ENCODE data around the gene RBMS3.

The RBMS3 gene

GRCh38 chr3:29537889-29538609 lies 257.2 kb downstream of the RBMS3 start:
- DNase-seq, result no peak

- no peak for DNase-seq
Observed at GRCh38 chr3:29538610-29538958, 257.7 kb downstream of the RBMS3 start.

DNA sequence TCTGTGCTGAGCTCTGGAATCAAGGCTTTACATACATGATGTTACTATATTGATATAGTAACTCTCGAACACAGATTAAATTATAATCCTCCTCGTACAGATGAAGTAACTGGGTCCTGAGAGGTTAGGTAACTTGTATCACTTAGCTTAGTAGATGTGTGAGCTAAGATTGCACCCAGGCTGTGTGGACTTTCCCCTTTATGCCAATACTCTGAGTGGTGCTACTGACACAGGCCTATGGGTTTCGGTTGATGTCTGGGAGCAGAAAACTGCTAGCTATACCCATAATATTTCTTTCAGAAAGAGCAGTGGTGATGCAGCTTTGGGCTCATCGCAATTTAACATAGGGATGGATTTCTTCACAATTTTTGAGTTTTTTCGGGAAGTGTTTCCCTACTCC lies 259.7 kb downstream of the RBMS3 start:
- no peak for DNase-seq

- DNase-seq, result no peak
Observed at GRCh38 chr3:29544701-29545363, 264.0 kb downstream of the RBMS3 start.

DNA sequence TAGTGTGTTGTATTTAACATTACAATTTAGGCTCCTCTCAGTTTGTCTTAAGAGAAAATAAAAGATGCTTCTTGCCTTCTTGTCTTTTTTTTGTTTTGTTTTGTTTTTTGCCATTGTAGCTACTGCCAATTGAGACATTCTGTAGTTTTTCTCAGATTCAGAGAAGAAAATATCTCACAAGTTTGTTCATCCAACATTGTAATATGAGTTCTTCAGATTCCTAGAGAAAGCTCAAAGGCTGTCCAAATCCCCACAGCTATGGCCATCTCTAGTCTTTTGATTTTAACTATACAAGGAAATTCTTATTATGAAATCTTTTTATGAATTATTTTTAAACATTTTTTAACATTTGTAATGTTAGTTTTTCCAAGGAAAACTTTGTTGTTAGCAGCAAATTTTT lies 264.7 kb downstream of the RBMS3 start:
- no peak for DNase-seq

DNA sequence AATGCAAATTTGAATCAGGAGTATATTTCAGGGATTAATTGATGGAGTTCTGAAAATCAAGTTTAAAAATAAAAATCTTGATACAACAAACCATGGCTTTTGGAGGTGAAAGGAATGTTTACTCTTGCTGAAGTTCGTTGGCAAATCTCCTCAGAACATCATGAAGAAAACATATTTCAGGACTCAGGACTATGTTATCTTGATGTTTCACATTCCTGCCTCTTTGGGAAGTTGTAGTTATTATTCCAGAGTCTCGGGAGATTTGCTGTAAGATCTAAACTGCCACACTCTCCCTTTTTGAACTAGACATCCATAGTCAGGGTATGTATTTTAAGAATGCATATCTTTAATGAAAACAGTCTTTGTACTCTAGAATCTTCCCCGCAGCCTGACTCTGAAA lies 271.2 kb downstream of the RBMS3 start:
- DNase-seq, result no peak

DNA sequence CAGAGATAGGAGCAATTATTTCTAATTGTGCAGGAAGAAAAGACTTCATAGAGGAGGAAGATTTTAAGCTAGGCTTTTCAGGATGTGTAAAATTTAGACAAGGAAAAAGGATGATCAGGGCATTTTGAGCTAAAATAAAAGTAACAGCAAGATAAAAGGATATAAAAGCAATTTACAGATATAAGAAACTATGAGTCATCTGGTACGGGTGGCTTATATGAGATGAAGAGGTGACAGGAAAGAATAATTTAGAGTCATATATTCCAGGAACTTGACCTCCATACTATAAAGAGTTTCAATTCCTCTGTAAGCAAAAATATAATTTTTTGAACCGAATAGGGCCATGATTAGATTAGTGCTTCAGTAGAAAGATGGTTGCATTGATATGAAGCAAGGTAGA lies 273.7 kb downstream of the RBMS3 start:
- DNase-seq, result no peak

GRCh38 chr3:29555590-29555989 lies 274.7 kb downstream of the RBMS3 start:
- no peak for DNase-seq

DNA sequence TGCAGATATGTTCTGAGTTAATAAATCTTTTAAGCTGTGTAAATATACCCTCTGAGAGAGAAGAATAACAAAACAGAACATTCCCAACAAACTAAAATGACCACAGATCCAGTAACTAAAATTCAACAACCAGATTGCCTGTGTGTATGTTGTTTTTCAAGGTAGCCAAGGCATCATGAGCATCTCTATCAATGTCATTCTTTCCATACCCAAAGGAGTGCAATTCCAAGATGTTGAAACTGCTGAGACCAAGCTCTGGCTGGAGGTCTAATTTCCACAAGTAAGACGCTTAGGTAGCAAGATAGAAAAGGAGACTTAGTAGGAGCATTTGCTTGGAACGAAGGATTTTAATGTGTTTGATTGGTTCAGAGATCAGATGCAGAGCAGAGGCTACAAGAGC lies 276.3 kb downstream of the RBMS3 start:
- DNase-seq, result no peak

DNA sequence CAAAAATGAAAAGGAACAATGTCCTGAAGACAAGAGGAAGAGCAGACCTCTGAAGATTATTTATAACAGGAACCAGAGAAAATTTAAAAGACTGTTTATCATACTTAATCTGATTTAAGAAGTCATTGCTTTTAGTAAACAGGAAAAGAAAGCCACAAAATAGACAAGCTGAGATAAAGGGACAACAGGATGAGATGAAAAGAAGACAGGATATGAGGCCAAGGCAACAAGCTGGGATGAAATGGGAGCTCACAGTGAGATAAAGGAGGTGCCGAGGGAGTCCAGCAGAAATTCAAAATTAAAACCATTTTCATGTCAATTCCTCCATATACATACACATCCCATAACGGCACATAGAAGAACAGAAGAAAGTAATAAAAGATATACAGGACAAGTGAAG lies 277.0 kb downstream of the RBMS3 start:
- no peak for DNase-seq

- no peak for DNase-seq
Observed at GRCh38 chr3:29559741-29560465, 279.0 kb downstream of the RBMS3 start.

DNA sequence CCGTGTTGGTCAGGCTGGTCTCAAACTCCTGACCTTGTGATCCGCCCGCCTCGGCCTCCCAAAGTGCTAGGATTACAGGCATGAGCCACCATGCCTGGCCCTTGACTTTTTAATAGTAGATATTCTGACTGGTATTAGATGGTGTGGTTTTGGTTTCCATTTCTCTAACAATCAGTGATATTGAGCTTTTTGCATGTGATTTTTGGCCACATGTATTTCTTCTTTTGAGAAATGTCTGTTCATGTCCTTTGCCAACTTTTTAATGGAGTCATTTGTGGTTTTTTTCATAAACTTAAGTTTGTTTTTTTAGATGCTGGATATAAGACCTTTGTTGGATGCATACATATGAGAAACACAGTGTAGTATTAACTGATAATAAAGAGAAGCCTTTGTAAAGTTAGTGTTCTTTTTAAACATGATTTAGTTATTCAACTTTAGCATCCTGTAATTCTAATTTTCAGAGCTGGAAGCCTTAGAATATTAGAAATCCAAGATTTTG lies 280.8 kb downstream of the RBMS3 start:
- no peak for DNase-seq

- DNase-seq, result no peak
Observed at GRCh38 chr3:29565236-29565635, 284.4 kb downstream of the RBMS3 start.

DNA sequence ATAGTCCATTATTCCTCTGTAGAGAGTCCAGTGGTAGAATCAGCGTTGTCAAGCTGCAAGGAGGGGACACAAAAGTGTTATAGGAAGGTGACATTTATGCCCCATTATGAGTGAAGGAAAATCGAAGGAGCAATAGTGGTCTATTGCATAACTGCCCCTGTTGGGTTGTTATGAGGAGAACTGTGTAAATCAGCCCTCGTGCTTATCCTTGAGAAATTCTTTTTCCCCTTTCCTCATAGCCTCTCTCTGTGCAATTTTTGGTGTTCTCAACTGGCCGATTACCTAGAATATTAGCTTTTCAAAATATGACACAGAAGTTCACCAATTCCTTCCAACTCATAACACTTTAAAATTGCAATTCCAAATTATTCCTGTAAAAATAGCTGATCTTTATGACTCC lies 286.6 kb downstream of the RBMS3 start:
- no peak for DNase-seq

DNA sequence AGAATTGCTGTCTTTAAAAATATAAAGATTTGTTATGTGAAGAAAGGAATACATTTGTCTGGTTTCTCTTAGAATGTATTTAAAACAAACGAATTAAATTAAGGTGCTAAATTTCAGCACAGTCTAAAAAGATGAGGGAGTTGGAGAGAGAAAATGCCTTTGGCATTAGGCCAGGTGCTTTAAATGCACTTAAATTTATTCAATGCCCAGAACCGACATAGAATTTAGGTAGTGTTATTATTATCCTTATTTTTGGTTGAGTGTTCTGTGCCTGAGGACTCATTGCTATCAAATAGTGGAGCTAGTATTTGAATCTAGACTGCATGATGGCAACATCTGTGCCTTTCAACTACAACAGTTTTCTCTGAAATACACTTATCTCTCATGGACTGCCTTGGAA lies 287.5 kb downstream of the RBMS3 start:
- no peak for DNase-seq

GRCh38 chr3:29576181-29576580 lies 295.3 kb downstream of the RBMS3 start:
- no peak for DNase-seq

DNA sequence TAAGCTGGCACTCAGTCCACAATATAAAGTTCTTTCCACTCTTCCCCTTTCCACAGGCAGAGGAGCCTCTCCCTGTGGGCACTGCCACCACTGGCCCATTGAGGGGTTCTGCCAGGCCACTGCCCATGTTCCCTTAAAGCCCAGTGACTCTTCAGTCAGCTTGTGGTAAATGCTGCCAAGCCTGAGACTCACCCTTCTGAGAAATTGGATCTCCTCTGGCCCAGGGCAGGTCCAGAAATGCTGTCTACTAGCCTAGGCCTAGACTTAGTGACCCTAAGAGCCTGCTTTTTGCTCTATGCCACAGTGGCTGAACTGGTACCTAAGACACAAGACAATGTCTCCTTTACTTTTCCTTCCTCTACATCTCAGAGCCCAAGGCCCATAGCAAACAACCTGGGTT lies 295.8 kb downstream of the RBMS3 start:
- no peak for DNase-seq

- DNase-seq, result no peak
Observed at GRCh38 chr3:29577250-29577649, 296.4 kb downstream of the RBMS3 start.

- DNase-seq, result no peak
Observed at GRCh38 chr3:29581311-29581710, 300.4 kb downstream of the RBMS3 start.

GRCh38 chr3:29582273-29582672 lies 301.4 kb downstream of the RBMS3 start:
- DNase-seq, result no peak

DNA sequence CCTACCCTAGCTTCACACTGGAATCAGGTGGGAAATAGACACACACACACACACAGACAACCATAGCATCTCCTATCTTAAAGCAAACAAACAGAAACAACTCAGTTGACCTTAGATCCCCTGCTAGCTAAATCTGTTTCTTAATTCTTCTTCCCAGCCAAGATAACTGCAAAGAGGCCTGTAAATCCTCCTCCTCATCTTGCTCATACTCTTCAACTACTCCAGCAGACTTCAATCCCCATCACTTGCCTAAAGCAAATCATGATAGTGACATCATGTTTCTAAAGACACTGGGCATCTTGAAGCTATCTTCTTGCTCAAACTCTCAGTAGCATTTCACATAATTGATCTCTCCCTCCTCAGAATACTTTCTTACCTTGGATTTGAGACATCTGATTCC lies 303.0 kb downstream of the RBMS3 start:
- no peak for DNase-seq

DNA sequence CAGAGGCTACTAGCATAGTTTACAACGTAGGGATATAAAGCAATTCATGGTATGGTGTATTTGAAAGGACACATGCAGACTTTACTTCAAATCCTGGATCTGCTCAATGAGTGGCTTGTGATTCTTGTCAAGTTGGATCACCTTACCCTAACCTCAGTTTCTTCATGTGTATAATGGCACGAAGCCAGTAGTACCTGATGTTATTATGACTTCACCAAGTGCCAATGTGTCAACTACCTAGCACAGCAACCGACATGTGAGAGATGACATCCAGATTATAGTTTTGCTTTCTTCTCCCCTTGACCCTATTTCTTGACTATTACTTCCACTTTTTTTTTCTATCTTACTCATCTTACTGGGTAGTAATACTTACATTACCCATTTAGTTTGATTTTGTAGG lies 304.5 kb downstream of the RBMS3 start:
- no peak for DNase-seq

DNA sequence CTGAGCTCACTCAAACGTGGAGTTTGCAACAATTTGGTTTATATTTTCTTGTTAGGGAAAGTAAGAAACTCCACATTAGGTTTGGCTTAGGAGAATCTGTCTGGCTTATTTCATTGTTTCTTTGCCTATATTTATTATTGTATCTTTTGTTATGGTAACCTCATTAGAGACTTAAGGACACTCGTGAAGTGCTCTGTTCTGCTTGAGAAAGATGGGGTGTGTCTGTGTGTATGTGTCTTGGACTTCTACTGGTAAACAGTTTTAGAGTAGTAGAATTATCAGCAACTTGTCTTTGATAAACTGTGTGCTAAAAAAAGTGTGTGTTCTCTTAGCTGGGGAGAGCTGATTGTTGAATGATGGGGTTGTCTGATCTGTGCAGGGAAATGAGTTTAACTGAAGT lies 306.5 kb downstream of the RBMS3 start:
- no peak for DNase-seq

DNA sequence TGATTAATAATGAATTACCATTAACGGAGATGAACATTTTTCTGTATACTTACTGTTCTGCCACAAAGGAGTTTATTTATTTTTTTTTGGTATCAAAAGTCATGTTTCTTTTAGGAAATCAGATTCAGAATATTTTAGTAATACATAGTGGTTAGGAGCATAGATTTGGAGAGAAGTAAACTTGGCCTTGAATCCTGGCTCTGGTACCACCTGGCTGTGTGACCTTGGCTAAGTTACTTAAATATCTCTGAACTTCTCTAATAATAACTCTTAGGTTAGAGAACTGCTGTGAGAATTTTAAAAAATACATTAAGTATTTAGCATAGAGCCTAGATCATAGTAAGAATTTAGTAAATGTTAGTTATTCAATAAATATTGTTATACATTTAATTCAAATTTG lies 309.1 kb downstream of the RBMS3 start:
- no peak for DNase-seq

Measured in NCI-H1092 treated with DMSO at 0.1 percent for 48 hours (cell line).